ENCODE results near the gene CCT8L2. TPM values are rescaled to one million over a fixed set of nuclear protein-coding genes. Genes with fewer than 3 reads are reported as not detected.

Gene CCT8L2
- total and polyA plus RNA-seq, 2 of the 4 experiments (the other 2 are of a cell fraction): not detected

GRCh38 chr22:16609548-16610261 is 17.1 kb upstream of the CCT8L2 start:
- Histone ChIP-seq H2BK15ac (ENCODE audit: low read depth, low read length) (no peak overlapping the region), H3K9me3 (ENCODE audit: control insufficient read depth, insufficient read depth, low read length) (peaks cover 2% of the 10 kb centered on the region; the same call in 1 of the 2 replicates), H3K23ac (ENCODE audit: low read depth, low read length) (no peak overlapping the region), H3K27ac (ENCODE audit: insufficient read depth, low read length) (no peak overlapping the region), H4K5ac (ENCODE audit: low read depth, low read length) (no peak overlapping the region), H4K20me1 (ENCODE audit: insufficient read depth, low read length) (no peaks in the 10 kb centered on the region), H2BK5ac (ENCODE audit: low read depth, low read length, poor library complexity, severe bottlenecking) (no peak overlapping the region), H3K36me3 (ENCODE audit: control insufficient read depth, insufficient read depth, low read length) (no peaks in the 10 kb centered on the region), H4K91ac (ENCODE audit: insufficient read depth, low read depth, low read length) (no peak overlapping the region), H3K4ac (ENCODE audit: low read depth, low read length) (no peak overlapping the region), H3K4me3 (ENCODE audit: insufficient read depth, low read depth, low read length) (no peak overlapping the region), H3K79me1 (ENCODE audit: low read depth in 1 of 2, low read length in 2 of 2) (no peaks in the 10 kb centered on the region), H2AFZ (replicated peaks; ENCODE audit: low read length, poor library complexity) (no peak overlapping the region), H2BK20ac (ENCODE audit: low read depth, low read length) (no peak overlapping the region), H2BK120ac (ENCODE audit: low read depth, low read length) (no peak overlapping the region), H3K9me1 (ENCODE audit: insufficient read depth, low read length) (no peaks in the 10 kb centered on the region), H3K4me1 (ENCODE audit: control insufficient read depth, insufficient read depth, low read length) (no peaks in the 10 kb centered on the region), H3K56ac (ENCODE audit: extremely low read depth, insufficient read depth, low read length) (no peak overlapping the region), H3K14ac (replicated peaks; ENCODE audit: low read depth, low read length) (no peak overlapping the region), H3K4me2 (ENCODE audit: low read depth, low read length) (no peak overlapping the region), H2AK9ac (replicated peaks; ENCODE audit: low read depth, low read length, poor library complexity) (no peak overlapping the region), H3K9ac (ENCODE audit: low read depth, low read length) (no peak overlapping the region), H3K18ac (ENCODE audit: low read depth, low read length) (no peak overlapping the region), H2AK5ac (ENCODE audit: low read depth, low read length) (no peak overlapping the region), H3K27me3 (ENCODE audit: control insufficient read depth, insufficient read depth, low read length) (no peaks in the 10 kb centered on the region), H4K8ac (ENCODE audit: low read depth in 2 of 2, low read length in 2 of 2) (no peak overlapping the region)
- in situ Hi-C loops (cut with MboI; ENCODE audit: low sequenced_read_pairs) (no loop called here), dilution Hi-C loops (cut with HindIII; ENCODE audit: low sequenced_read_pairs, unreplicated experiment) (no loop called here), intact Hi-C loops (cut with micrococcal nuclease) (no loop called here)
- ATAC-seq (ENCODE audit: low read depth) (no peak), DNase-seq (no peak)
- no peak for TF ChIP-seq MAZ (IDR thresholded peaks at IDR 0.05; ENCODE audit: borderline replicate concordance, low read depth, low read length)
- TF ChIP-seq SMC3 (IDR thresholded peaks at IDR 0.05; ENCODE audit: low read depth, low read length): no peak
- TF ChIP-seq, protein P1, sequence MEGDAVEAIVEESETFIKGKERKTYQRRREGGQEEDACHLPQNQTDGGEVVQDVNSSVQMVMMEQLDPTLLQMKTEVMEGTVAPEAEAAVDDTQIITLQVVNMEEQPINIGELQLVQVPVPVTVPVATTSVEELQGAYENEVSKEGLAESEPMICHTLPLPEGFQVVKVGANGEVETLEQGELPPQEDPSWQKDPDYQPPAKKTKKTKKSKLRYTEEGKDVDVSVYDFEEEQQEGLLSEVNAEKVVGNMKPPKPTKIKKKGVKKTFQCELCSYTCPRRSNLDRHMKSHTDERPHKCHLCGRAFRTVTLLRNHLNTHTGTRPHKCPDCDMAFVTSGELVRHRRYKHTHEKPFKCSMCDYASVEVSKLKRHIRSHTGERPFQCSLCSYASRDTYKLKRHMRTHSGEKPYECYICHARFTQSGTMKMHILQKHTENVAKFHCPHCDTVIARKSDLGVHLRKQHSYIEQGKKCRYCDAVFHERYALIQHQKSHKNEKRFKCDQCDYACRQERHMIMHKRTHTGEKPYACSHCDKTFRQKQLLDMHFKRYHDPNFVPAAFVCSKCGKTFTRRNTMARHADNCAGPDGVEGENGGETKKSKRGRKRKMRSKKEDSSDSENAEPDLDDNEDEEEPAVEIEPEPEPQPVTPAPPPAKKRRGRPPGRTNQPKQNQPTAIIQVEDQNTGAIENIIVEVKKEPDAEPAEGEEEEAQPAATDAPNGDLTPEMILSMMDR (conservative IDR thresholded peaks at IDR 0.05; ENCODE audit: low read depth, low read length): no peak
- TF ChIP-seq FOS (IDR thresholded peaks at IDR 0.05; ENCODE audit: low read depth, low read length): no peak
- no peak for TF ChIP-seq MAFK (IDR thresholded peaks at IDR 0.05; ENCODE audit: low read depth, low read length)
- no peak for TF ChIP-seq ELK1 (IDR thresholded peaks at IDR 0.05; ENCODE audit: borderline replicate concordance, low read depth, low read length)
- no peak for TF ChIP-seq RAD21 (IDR thresholded peaks at IDR 0.05; ENCODE audit: low read length)
- no peak for TF ChIP-seq BHLHE40 (IDR thresholded peaks at IDR 0.05; ENCODE audit: low read depth, low read length)
- TF ChIP-seq RFX5 (IDR thresholded peaks at IDR 0.05; ENCODE audit: low read depth, low read length): no peak
- no peak for TF ChIP-seq RCOR1 (IDR thresholded peaks at IDR 0.05; ENCODE audit: insufficient replicate concordance, low read length)
- no peak for TF ChIP-seq CEBPB (IDR thresholded peaks at IDR 0.05; ENCODE audit: low read depth, low read length)
- TF ChIP-seq POLR2A (IDR thresholded peaks at IDR 0.05; ENCODE audit: low read depth, low read length): no peak
- TF ChIP-seq, protein P2, sequence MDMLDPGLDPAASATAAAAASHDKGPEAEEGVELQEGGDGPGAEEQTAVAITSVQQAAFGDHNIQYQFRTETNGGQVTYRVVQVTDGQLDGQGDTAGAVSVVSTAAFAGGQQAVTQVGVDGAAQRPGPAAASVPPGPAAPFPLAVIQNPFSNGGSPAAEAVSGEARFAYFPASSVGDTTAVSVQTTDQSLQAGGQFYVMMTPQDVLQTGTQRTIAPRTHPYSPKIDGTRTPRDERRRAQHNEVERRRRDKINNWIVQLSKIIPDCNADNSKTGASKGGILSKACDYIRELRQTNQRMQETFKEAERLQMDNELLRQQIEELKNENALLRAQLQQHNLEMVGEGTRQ (IDR thresholded peaks at IDR 0.05; ENCODE audit: low read depth, low read length): no peak
- no peak for TF ChIP-seq CHD1 (IDR thresholded peaks at IDR 0.05; ENCODE audit: low read depth, low read length)
- POLR2A ChIA-PET (ENCODE audit: unreplicated experiment): no interaction called here
- BruUV-seq (replicated peaks): no TSS peak
- 5% methylated on average over 13 of the region's 77 CpGs; no CpG with 5 or more reads in 1 of the 2 experiments for WGBS, 2 experiments (ENCODE audit: extremely low coverage in 2 of 2, insufficient read length in 1 of 2)
- CTCF ChIA-PET: no interaction called here
